ENCODE results near the gene RABAC1. TPM values are rescaled to one million over a fixed set of nuclear protein-coding genes. Genes with fewer than 3 reads are reported as not detected.

Gene RABAC1
- total and polyA plus RNA-seq, 2 experiments from 2014 or later = 151 to 206 TPM

DNA sequence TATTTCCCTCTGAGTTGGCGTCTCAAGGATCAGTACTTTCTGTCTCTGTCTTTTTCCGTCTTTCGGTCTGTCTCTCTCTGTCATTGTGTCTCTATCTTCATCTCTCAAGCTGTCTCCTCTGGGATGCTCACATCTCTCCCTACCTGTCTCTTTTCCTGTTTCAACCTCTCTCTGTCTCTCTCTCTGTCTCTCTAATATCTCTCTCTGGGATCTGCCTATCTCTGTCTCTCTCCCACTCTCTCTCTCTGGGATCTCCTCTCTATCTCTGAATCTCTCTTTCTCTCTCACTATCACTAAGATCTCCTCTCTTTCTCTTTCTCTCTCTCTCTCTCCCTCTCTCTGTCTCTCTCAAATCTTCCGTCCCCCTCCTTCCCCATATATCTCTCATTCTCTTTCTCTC, 30.9 kb upstream of the RABAC1 start (continued):
- TF ChIP-seq, protein P1, sequence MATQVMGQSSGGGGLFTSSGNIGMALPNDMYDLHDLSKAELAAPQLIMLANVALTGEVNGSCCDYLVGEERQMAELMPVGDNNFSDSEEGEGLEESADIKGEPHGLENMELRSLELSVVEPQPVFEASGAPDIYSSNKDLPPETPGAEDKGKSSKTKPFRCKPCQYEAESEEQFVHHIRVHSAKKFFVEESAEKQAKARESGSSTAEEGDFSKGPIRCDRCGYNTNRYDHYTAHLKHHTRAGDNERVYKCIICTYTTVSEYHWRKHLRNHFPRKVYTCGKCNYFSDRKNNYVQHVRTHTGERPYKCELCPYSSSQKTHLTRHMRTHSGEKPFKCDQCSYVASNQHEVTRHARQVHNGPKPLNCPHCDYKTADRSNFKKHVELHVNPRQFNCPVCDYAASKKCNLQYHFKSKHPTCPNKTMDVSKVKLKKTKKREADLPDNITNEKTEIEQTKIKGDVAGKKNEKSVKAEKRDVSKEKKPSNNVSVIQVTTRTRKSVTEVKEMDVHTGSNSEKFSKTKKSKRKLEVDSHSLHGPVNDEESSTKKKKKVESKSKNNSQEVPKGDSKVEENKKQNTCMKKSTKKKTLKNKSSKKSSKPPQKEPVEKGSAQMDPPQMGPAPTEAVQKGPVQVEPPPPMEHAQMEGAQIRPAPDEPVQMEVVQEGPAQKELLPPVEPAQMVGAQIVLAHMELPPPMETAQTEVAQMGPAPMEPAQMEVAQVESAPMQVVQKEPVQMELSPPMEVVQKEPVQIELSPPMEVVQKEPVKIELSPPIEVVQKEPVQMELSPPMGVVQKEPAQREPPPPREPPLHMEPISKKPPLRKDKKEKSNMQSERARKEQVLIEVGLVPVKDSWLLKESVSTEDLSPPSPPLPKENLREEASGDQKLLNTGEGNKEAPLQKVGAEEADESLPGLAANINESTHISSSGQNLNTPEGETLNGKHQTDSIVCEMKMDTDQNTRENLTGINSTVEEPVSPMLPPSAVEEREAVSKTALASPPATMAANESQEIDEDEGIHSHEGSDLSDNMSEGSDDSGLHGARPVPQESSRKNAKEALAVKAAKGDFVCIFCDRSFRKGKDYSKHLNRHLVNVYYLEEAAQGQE (IDR thresholded peaks at IDR 0.05; ENCODE audit: unreplicated experiment) = no peak
- TF ChIP-seq ZNF331 (CRISPR knock-in tag; IDR thresholded peaks at IDR 0.05; ENCODE audit: low read depth) (no peak), CREB1 (CRISPR knock-in tag; IDR thresholded peaks at IDR 0.05; ENCODE audit: low read depth) (no peak), JUNB (IDR thresholded peaks at IDR 0.05; ENCODE audit: unreplicated experiment) (no peak), ZNF114 (CRISPR knock-in tag; IDR thresholded peaks at IDR 0.05) (no peak)
- TF ChIP-seq, protein P2, sequence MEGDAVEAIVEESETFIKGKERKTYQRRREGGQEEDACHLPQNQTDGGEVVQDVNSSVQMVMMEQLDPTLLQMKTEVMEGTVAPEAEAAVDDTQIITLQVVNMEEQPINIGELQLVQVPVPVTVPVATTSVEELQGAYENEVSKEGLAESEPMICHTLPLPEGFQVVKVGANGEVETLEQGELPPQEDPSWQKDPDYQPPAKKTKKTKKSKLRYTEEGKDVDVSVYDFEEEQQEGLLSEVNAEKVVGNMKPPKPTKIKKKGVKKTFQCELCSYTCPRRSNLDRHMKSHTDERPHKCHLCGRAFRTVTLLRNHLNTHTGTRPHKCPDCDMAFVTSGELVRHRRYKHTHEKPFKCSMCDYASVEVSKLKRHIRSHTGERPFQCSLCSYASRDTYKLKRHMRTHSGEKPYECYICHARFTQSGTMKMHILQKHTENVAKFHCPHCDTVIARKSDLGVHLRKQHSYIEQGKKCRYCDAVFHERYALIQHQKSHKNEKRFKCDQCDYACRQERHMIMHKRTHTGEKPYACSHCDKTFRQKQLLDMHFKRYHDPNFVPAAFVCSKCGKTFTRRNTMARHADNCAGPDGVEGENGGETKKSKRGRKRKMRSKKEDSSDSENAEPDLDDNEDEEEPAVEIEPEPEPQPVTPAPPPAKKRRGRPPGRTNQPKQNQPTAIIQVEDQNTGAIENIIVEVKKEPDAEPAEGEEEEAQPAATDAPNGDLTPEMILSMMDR (conservative IDR thresholded peaks at IDR 0.05; ENCODE audit: low read depth in 2 of 2) = no peak

DNA sequence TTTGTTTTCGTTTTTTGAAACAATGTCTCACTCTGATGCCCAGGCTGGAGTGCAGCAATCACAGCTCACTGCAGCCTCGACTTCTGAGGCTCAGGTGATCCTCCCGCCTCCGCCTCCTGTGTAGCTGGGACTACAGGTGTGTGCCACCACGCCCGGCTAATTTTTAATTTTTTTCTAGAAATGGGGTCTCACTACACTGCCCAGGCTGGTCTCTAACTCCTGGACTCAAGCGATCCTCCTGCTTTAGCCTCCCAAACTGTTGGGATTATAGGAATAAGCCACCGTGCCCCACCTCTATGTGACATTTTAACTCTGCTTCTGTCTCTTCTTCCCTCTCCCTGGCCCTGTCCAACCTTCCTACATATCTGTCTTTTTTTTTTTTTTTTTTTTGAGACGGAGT, 29.8 kb upstream of the RABAC1 start:
- 0 out of 2 replicates have a peak, but pooled peaks cover 3% of the 10 kb centered on the region for H3K36me3 ChIP-seq (ENCODE audit: insufficient read depth)
- DNase-seq (ENCODE audit: low spot score) (no peak), ATAC-seq (no peak)

More for the DNA sequence above, 29.8 kb upstream of the RABAC1 start:
- peaks cover 9% of the 10 kb centered on the region; the same call in 1 of the 2 replicates for H3K4me1 ChIP-seq (ENCODE audit: insufficient read depth)
- H3K27ac ChIP-seq (ENCODE audit: low read depth) = no peak overlapping the region
- no peak overlapping the region for H3K4me3 ChIP-seq
- no peak overlapping the region for H2AFZ ChIP-seq
- Mint-ChIP-seq H3K36me3 (ENCODE audit: low read depth) (peaks cover 18% of the 10 kb centered on the region; the same call in 2 of the 3 replicates), H3K27me3 (ENCODE audit: insufficient read depth, low read depth, poor library complexity) (peaks cover 12% of the 10 kb centered on the region), H3K27ac (no peak overlapping the region), H3K9me3 (no peaks in the 10 kb centered on the region), H3K4me3 (no peak overlapping the region), H3K4me1 (peaks cover 9% of the 10 kb centered on the region)
- TF ChIP-seq POLR2AphosphoS5 (IDR thresholded peaks at IDR 0.05; ENCODE audit: low read depth) (no peak), EZH2 (IDR thresholded peaks at IDR 0.05; ENCODE audit: low read depth, unreplicated experiment) (no peak), CREB1 (CRISPR knock-in tag; IDR thresholded peaks at IDR 0.05; ENCODE audit: low read depth) (no peak)
- H4K20me1 ChIP-seq (replicated peaks; ENCODE audit: insufficient read depth) = peaks cover 3% of the 10 kb centered on the region
- no peak overlapping the region for H3K4me2 ChIP-seq
- peaks cover 6% of the 10 kb centered on the region; the same call in 1 of the 2 replicates for H3K27me3 ChIP-seq (ENCODE audit: insufficient read depth)
- no peaks in the 10 kb centered on the region for H3K79me2 ChIP-seq (replicated peaks; ENCODE audit: insufficient read depth)
- 0 out of 2 replicates have a peak, but pooled peaks cover 4% of the 10 kb centered on the region for H3F3A ChIP-seq (replicated peaks; ENCODE audit: low read depth)
- H3K9me2 ChIP-seq (ENCODE audit: insufficient read depth) = no peaks in the 10 kb centered on the region
